Measurements from ENCODE around the gene NAP1L4.
A peak's percentile ranks its signal among the peaks of the same experiment; 100 is the strongest.

NAP1L4 gene

GRCh38 chr11:2902784-2903671 is 89.1 kb downstream of the NAP1L4 start:
- DNase-seq: no peak

- peak; percentile 50 for DNase-seq
Observed at GRCh38 chr11:2901854-2902783, 90.0 kb downstream of the NAP1L4 start.

GRCh38 chr11:2901196-2901796 is 90.8 kb downstream of the NAP1L4 start:
- DNase-seq: no peak

- DNase-seq: no peak
Observed at GRCh38 chr11:2899080-2899783, 92.9 kb downstream of the NAP1L4 start.

- no peak for DNase-seq
Observed at GRCh38 chr11:2898366-2899079, 93.6 kb downstream of the NAP1L4 start.

- DNase-seq: no peak
Observed at GRCh38 chr11:2897048-2897447, 95.1 kb downstream of the NAP1L4 start.

- DNase-seq: no peak
Observed at GRCh38 chr11:2896047-2896446, 96.1 kb downstream of the NAP1L4 start.

Measured in cortex of kidney (tissue), 1 donor.